ENCODE measurements around the gene SLC20A1.

Gene SLC20A1

DNA sequence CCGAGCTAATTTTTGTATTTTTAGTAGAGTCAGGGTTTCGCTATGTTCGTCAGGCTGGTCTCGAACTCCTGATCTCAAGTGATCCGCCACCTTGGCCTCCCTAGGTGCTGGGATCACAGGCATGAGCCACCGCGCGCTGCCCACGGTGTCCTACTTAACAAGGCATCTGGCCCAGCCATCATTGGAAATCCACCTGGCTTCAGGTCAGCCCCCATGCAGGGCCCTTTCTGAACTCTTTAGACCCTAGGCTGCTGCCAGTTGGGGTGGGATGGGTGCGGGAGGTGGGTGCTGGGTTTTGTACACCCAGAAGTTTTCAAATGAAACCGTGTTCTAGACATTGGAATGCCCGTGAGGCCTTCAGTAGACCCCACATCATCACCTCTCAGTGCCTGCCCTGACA lies 48.4 kb downstream of the SLC20A1 start:
- Histone ChIP-seq H3K9me3 (ENCODE audit: insufficient read depth, low read length) (no peaks in the 10 kb centered on the region), H3K27me3 (ENCODE audit: low read length) (no peaks in the 10 kb centered on the region), H2AFZ (ENCODE audit: low read depth, low read length, severe bottlenecking) (no peak overlapping the region), H4K20me1 (ENCODE audit: low read depth, low read length) (no peaks in the 10 kb centered on the region), H3F3A (ENCODE audit: insufficient read depth) (no peaks in the 10 kb centered on the region), H3K27ac (ENCODE audit: low read depth, low read length) (no peak overlapping the region), H3K9ac (ENCODE audit: low read length) (no peak overlapping the region), H3K9me2 (replicated peaks; ENCODE audit: insufficient read depth, low read length) (no peaks in the 10 kb centered on the region), H3K4me3 (ENCODE audit: insufficient read depth, low read length, poor library complexity, severe bottlenecking) (no peak overlapping the region), H3K4me2 (ENCODE audit: low read depth, low read length, poor library complexity, severe bottlenecking) (no peak overlapping the region), H3K79me2 (ENCODE audit: insufficient read depth, low read length) (no peaks in the 10 kb centered on the region), H3K36me3 (ENCODE audit: low read length) (no peaks in the 10 kb centered on the region)
- no peak for TF ChIP-seq EZH2phosphoT487 (conservative IDR thresholded peaks at IDR 0.05; ENCODE audit: low read length)
- TF ChIP-seq, protein P1, sequence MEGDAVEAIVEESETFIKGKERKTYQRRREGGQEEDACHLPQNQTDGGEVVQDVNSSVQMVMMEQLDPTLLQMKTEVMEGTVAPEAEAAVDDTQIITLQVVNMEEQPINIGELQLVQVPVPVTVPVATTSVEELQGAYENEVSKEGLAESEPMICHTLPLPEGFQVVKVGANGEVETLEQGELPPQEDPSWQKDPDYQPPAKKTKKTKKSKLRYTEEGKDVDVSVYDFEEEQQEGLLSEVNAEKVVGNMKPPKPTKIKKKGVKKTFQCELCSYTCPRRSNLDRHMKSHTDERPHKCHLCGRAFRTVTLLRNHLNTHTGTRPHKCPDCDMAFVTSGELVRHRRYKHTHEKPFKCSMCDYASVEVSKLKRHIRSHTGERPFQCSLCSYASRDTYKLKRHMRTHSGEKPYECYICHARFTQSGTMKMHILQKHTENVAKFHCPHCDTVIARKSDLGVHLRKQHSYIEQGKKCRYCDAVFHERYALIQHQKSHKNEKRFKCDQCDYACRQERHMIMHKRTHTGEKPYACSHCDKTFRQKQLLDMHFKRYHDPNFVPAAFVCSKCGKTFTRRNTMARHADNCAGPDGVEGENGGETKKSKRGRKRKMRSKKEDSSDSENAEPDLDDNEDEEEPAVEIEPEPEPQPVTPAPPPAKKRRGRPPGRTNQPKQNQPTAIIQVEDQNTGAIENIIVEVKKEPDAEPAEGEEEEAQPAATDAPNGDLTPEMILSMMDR (IDR thresholded peaks at IDR 0.05; ENCODE audit: insufficient read depth, low read length, poor library complexity, severe bottlenecking), result no peak

DNA sequence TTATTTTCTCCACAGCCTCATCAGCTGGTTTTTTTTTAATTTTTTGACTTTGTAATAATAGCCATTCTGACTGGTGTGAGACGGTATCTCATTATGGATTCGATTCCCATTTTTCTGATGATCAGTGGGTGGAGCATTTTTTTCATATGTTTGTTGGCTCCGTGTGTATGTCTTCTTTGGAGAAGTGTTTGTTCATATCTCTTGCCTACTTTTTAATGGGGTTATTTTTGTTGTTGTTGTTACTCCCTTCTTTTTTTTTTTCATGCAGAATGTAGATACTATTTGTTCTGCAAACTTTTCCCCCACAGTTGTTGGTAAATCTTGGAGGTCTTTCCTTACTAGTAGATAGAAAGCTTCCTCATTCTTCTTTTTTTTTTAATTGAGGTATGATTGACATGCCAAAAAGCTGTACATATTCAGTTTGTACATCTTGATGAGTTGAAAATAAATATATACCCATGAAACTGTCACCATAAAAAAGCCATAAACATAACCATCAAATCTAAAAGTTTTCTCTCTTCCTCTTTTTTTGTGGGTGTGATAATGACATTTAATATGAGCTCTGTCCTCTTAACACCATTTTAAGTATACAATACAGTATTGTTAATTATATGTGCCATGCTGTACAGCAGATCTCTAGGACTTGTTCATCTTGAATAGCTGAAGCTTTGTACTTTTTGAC lies 53.2 kb downstream of the SLC20A1 start:
- Histone ChIP-seq H3K9me3 (ENCODE audit: insufficient read depth, low read length) (no peaks in the 10 kb centered on the region), H3K9me2 (replicated peaks; ENCODE audit: insufficient read depth, low read length) (no peaks in the 10 kb centered on the region), H3K4me2 (ENCODE audit: low read depth, low read length, poor library complexity, severe bottlenecking) (no peak overlapping the region), H3K9ac (ENCODE audit: low read length) (no peak overlapping the region), H3K4me3 (ENCODE audit: insufficient read depth, low read length, poor library complexity, severe bottlenecking) (no peak overlapping the region), H3K79me2 (ENCODE audit: insufficient read depth, low read length) (no peaks in the 10 kb centered on the region), H3K36me3 (ENCODE audit: low read length) (no peaks in the 10 kb centered on the region), H2AFZ (ENCODE audit: low read depth, low read length, severe bottlenecking) (no peak overlapping the region), H3K27ac (ENCODE audit: low read depth, low read length) (no peak overlapping the region), H3K27me3 (ENCODE audit: low read length) (no peaks in the 10 kb centered on the region), H4K20me1 (ENCODE audit: low read depth, low read length) (no peaks in the 10 kb centered on the region), H3F3A (ENCODE audit: insufficient read depth) (no peaks in the 10 kb centered on the region)
- TF ChIP-seq, protein P1 (IDR thresholded peaks at IDR 0.05; ENCODE audit: insufficient read depth, low read length, poor library complexity, severe bottlenecking), result no peak
- no peak for TF ChIP-seq EZH2phosphoT487 (conservative IDR thresholded peaks at IDR 0.05; ENCODE audit: low read length)

DNA sequence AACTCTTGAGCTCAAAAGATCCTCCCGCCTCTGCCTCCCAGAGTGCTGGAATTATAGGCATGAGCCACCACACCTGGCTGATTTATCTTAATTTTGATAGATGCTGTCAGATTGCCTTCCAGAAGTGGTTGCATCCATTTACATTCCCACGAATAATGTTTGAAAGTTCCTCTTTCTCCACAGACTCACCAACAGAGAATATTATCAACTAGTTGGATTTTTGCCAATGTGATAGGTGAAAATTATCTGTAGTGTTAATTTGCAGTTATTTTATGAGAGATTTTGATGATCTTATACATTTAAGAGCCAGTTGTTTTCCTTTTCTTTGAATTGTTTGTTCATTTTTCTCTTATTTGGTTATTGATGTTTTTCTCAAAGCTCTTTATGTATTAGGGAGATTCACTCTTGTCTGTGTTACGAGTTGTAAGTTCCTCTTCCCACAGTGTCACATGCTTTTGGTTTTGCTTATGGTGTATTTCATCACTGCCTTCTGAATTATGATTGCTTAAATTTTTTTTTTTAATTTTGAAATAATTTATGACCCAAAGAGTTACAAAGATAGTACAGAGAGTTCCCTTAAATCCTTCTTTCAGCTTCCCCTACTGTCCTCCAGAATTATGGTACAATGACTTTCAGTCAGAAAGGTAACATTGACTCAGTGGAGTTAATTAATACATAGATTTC lies 54.4 kb downstream of the SLC20A1 start:
- Histone ChIP-seq H3K9me2 (replicated peaks; ENCODE audit: insufficient read depth, low read length) (no peaks in the 10 kb centered on the region), H3K79me2 (ENCODE audit: insufficient read depth, low read length) (no peaks in the 10 kb centered on the region), H3F3A (ENCODE audit: insufficient read depth) (no peaks in the 10 kb centered on the region), H3K27me3 (ENCODE audit: low read length) (no peaks in the 10 kb centered on the region), H2AFZ (ENCODE audit: low read depth, low read length, severe bottlenecking) (no peak overlapping the region), H3K4me3 (ENCODE audit: insufficient read depth, low read length, poor library complexity, severe bottlenecking) (no peak overlapping the region), H3K27ac (ENCODE audit: low read depth, low read length) (no peak overlapping the region), H3K9me3 (ENCODE audit: insufficient read depth, low read length) (no peaks in the 10 kb centered on the region), H3K4me2 (ENCODE audit: low read depth, low read length, poor library complexity, severe bottlenecking) (no peak overlapping the region), H3K9ac (ENCODE audit: low read length) (no peak overlapping the region), H3K36me3 (ENCODE audit: low read length) (no peaks in the 10 kb centered on the region), H4K20me1 (ENCODE audit: low read depth, low read length) (no peaks in the 10 kb centered on the region)
- no peak for TF ChIP-seq EZH2phosphoT487 (conservative IDR thresholded peaks at IDR 0.05; ENCODE audit: low read length)
- TF ChIP-seq, protein P1 (IDR thresholded peaks at IDR 0.05; ENCODE audit: insufficient read depth, low read length, poor library complexity, severe bottlenecking), result no peak

Measured in SU-DHL-6 (cell line).